Effector memory CD8-positive, alpha-beta T cell (primary cell): ENCODE data around the gene SPI1.
"Not testable (repeated sequence)": the region's sequence is repeated elsewhere in the genome, so short reads cannot be mapped to it uniquely, and the experiment has no call there.

Experiments used
- ATAC-seq: fragments of 150-1000 bp; cut with Tn5 transposase; replicated peaks from 2 replicates; pipeline ENCODE4 v1.10.0; 2021; ENCODE audit warnings: mild to moderate bottlenecking, moderate library complexity
- DNase-seq, 3 experiments: peaks; one replicate each; pipeline ENCODE4 v3.0.0; 2021
- H3K27ac Mint-ChIP-seq, 2 donors: one replicate each; pipeline ENCODE4 v1.8.0; 2022; ENCODE audit warnings: mild to moderate bottlenecking in 2 of 2, mixed read lengths in 2 of 2, moderate library complexity in 2 of 2
- H3K27me3 Mint-ChIP-seq, 2 donors: one replicate each; pipeline ENCODE4 v1.8.0; 2022; ENCODE audit warnings: mixed read lengths in 2 of 2
- H3K36me3 Mint-ChIP-seq: one replicate; pipeline ENCODE4 v1.8.0; 2022; ENCODE audit warnings: mild to moderate bottlenecking, moderate library complexity, mixed read lengths; ENCODE audit not compliant: insufficient read depth
- H3K4me1 Mint-ChIP-seq, 2 donors: one replicate each; pipeline ENCODE4 v1.8.0; 2022; ENCODE audit warnings: low read depth in 2 of 2, mixed read lengths in 2 of 2
- H3K4me3 Mint-ChIP-seq, 2 donors: one replicate each; pipeline ENCODE4 v1.8.0; 2022; ENCODE audit warnings: mild to moderate bottlenecking in 2 of 2, mixed read lengths in 2 of 2, moderate library complexity in 2 of 2
- H3K9me3 Mint-ChIP-seq, 2 donors: one replicate each; pipeline ENCODE4 v1.8.0; 2022; ENCODE audit warnings: mixed read lengths in 2 of 2

The SPI1 gene

GRCh38 chr11:47342036-47342803 lies 36.1 kb downstream of the SPI1 start:
- H3K27ac Mint-ChIP-seq, result no peak overlapping the region

GRCh38 chr11:47340980-47341775 lies 37.2 kb downstream of the SPI1 start:
- H3K27me3 Mint-ChIP-seq, result no peaks in the 10 kb centered on the region
- ATAC-seq (no peak), DNase-seq (no peak)
- H3K4me1 Mint-ChIP-seq, result no peaks in the 10 kb centered on the region
- H3K27ac Mint-ChIP-seq, result no peak overlapping the region
- H3K4me3 Mint-ChIP-seq, result no peak overlapping the region
- H3K9me3 Mint-ChIP-seq, result no peaks in the 10 kb centered on the region
- peaks cover 6% of the 10 kb centered on the region for H3K36me3 Mint-ChIP-seq

More at GRCh38 chr11:47342036-47342803, 36.1 kb downstream of the SPI1 start:
- DNase-seq, result no peak
- ATAC-seq, result no peak
- Mint-ChIP-seq H3K4me1 (no peaks in the 10 kb centered on the region), H3K9me3 (no peaks in the 10 kb centered on the region), H3K36me3 (peaks cover 6% of the 10 kb centered on the region), H3K27me3 (no peaks in the 10 kb centered on the region), H3K4me3 (no peak overlapping the region)

GRCh38 chr11:47340010-47340409 lies 38.3 kb downstream of the SPI1 start:
- ATAC-seq, result no peak
- Mint-ChIP-seq H3K27ac (no peak overlapping the region), H3K4me1 (no peaks in the 10 kb centered on the region)

DNA sequence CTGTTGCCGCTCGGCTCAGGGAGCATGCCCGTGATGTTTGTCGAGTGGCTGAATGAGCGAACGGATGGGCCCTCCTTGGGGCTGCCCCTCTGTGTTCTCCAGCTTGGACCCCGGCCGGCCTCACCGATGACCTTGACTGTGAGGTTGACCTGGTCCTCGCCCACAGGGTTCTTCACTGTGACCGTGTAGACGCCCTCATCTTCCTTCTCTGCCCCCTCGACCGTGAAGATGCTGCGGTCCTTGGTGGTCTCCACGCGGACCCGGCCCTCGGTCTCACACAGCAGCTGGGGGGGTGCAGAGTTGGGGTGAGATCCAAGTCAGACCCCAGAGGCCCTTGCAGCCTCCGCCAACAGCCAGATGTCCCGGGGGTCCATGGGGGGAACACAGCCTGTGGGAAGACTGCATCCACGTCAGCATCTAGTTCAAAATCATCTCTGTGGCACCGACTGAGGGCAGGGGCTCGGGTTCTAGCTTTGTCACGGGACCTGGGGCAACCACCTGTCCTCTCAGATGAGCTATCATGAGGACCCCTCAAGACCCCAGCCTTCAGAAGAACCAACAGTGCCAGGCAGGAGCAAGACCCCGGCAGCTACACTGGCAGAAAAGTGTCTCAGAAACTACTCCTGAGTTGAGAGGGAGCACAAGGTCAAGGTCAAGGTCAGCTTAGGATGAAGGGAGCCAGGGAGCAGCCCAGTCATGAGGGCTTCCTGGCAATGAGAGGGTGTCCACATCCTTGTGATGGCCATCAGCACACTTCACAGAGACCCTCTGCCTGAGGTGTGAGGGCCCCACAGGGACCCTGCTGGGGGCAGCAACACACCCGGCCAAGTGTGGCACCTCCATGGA lies 39.7 kb downstream of the SPI1 start:
- H3K4me1 Mint-ChIP-seq, result no peaks in the 10 kb centered on the region
- H3K27ac Mint-ChIP-seq, result peak overlapping the region in 1 of 2 donors; percentile 45
- H3K9me3 Mint-ChIP-seq, result no peaks in the 10 kb centered on the region
- ATAC-seq (no peak), DNase-seq (no peak)
- no peak overlapping the region for H3K4me3 Mint-ChIP-seq
- no peaks in the 10 kb centered on the region for H3K27me3 Mint-ChIP-seq
- peaks cover 3% of the 10 kb centered on the region for H3K36me3 Mint-ChIP-seq

More at GRCh38 chr11:47340010-47340409, 38.3 kb downstream of the SPI1 start:
- no peaks in the 10 kb centered on the region for H3K27me3 Mint-ChIP-seq
- no peak for DNase-seq
- no peaks in the 10 kb centered on the region for H3K9me3 Mint-ChIP-seq
- peaks cover 6% of the 10 kb centered on the region for H3K36me3 Mint-ChIP-seq
- no peak overlapping the region for H3K4me3 Mint-ChIP-seq

GRCh38 chr11:47337229-47337924 lies 41.0 kb downstream of the SPI1 start:
- Mint-ChIP-seq H3K27me3 (no peaks in the 10 kb centered on the region), H3K27ac (no peak overlapping the region), H3K36me3 (peaks cover 5% of the 10 kb centered on the region), H3K9me3 (no peaks in the 10 kb centered on the region), H3K4me3 (no peak overlapping the region), H3K4me1 (no peaks in the 10 kb centered on the region)
- ATAC-seq, result no peak
- DNase-seq, result no peak

- no peak overlapping the region for H3K27ac Mint-ChIP-seq
- no peak for ATAC-seq
- H3K36me3 Mint-ChIP-seq, result peaks cover 9% of the 10 kb centered on the region
- H3K27me3 Mint-ChIP-seq, result no peaks in the 10 kb centered on the region
- no peaks in the 10 kb centered on the region for H3K4me1 Mint-ChIP-seq
- no peak for DNase-seq
- H3K4me3 Mint-ChIP-seq, result no peak overlapping the region
- no peaks in the 10 kb centered on the region for H3K9me3 Mint-ChIP-seq
These were observed 41.8 kb downstream of the SPI1 start for GRCh38 chr11:47336595-47336994.

- no peaks in the 10 kb centered on the region for H3K9me3 Mint-ChIP-seq
- no peaks in the 10 kb centered on the region for H3K27me3 Mint-ChIP-seq
- H3K36me3 Mint-ChIP-seq, result peaks cover 9% of the 10 kb centered on the region
- H3K4me1 Mint-ChIP-seq, result no peaks in the 10 kb centered on the region
- H3K27ac Mint-ChIP-seq, result no peak overlapping the region
- ATAC-seq (no peak), DNase-seq (no peak)
- H3K4me3 Mint-ChIP-seq, result no peak overlapping the region
These were observed 42.6 kb downstream of the SPI1 start for GRCh38 chr11:47335733-47336132.

DNA sequence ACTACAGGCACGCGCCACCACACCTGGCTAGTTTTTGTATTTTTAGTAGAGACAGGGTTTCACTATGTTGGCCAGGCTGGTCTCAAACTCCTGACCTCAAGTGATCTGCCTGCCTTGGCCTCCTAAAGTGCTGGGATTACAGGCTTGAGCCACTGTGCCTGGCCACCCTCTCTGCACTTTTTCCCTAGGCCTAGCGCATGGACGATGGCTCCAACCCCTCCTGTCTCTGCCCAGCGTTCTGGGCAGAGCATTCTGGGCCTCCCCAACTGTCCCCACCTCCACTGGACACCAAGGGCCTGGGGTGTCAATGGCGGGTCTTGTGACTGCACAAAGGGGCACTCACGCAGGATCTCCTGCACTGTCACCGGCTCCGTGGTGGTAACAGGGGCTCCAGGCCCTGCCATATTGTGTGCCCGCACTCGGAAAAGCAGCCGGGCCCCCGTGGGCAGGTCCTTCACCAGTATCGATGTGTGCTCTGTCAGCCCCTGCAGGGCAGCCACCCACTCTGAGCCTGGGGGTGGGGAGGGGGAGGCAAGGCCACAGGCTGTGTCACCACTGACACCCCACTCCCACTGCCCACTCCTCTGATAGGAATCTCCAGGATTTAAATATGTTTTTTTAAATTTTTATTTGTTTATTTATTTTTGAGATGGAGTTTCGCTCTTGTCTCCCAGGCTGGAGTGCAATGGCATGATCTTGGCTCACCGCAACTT lies 43.5 kb downstream of the SPI1 start:
- not testable (repeated sequence) for H3K36me3 Mint-ChIP-seq, H3K9me3 Mint-ChIP-seq, DNase-seq, H3K4me3 Mint-ChIP-seq, ATAC-seq, H3K27me3 Mint-ChIP-seq, H3K4me1 Mint-ChIP-seq
- peak overlapping the region in 1 of 2 donors; percentile 38 for H3K27ac Mint-ChIP-seq

- no peak overlapping the region for H3K4me3 Mint-ChIP-seq
- DNase-seq, result no peak
- no peak for ATAC-seq
- no peaks in the 10 kb centered on the region for H3K27me3 Mint-ChIP-seq
- H3K36me3 Mint-ChIP-seq, result peaks cover 13% of the 10 kb centered on the region
- H3K4me1 Mint-ChIP-seq, result no peaks in the 10 kb centered on the region
- no peaks in the 10 kb centered on the region for H3K9me3 Mint-ChIP-seq
- H3K27ac Mint-ChIP-seq, result no peak overlapping the region
These were observed 44.4 kb downstream of the SPI1 start for GRCh38 chr11:47333886-47334443.

DNA sequence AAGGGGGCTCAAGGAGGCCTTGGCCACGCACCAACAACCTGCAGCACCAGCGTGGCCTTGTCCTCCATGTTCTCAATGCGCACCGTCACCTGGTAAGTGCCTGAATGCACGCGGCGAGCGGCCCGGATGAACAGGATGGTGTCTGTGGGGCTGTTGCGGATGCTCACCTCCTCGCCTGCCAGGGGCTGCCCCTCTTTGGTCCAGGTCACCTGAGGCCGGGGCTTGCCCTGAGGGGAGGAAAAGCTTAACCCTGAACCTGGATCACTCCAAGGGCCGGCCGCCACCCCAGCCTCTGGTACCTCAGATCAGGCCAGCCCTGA lies 44.9 kb downstream of the SPI1 start:
- H3K9me3 Mint-ChIP-seq, result no peaks in the 10 kb centered on the region
- no peaks in the 10 kb centered on the region for H3K27me3 Mint-ChIP-seq
- DNase-seq, result no peak
- H3K4me1 Mint-ChIP-seq, result no peaks in the 10 kb centered on the region
- no peak for ATAC-seq
- peaks cover 18% of the 10 kb centered on the region for H3K36me3 Mint-ChIP-seq
- H3K4me3 Mint-ChIP-seq, result no peak overlapping the region
- no peak overlapping the region for H3K27ac Mint-ChIP-seq

DNA sequence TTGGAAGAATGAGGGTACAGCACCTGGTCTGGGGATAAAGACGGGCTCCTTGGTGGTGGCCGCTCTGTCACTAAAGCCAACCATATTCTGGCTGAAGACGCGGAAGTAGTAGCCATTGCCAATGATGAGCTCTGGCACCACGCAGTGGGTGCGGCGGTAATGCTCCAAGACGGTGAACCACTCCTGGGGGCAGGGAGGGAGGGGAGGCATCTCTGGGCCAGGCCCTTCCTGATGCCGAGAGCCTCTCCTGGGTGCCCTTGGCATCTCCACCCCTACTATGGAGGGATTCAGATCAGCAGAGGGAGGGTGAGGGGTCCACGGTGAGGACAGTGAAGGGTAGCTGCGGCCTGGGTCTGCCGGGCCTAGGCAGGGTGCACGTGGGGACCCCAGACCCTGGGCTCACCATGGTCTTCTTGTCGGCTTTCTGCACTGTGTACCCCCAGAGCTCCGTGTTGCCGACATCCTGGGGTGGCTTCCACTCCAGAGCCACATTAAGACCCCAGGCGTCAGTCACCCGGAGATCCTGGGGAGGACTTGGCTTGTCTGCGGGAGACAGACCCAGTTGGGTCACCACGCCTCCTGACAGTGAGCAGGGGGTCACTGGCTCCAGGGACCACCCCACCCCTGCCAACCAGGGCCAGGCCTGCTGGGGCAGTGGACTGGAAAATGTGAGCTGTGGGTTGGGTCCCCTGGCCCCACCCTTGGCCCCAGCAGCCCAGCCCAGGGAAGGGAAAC lies 45.4 kb downstream of the SPI1 start:
- Mint-ChIP-seq H3K4me1 (no peaks in the 10 kb centered on the region), H3K27ac (peak overlapping the region in 1 of 2 donors; percentile 2), H3K36me3 (peaks cover 23% of the 10 kb centered on the region), H3K4me3 (no peak overlapping the region), H3K9me3 (no peaks in the 10 kb centered on the region), H3K27me3 (no peaks in the 10 kb centered on the region)
- ATAC-seq (no peak), DNase-seq (no peak)

GRCh38 chr11:47332303-47332711 lies 46.0 kb downstream of the SPI1 start:
- no peak for ATAC-seq
- Mint-ChIP-seq H3K4me3 (no peak overlapping the region), H3K4me1 (no peaks in the 10 kb centered on the region), H3K36me3 (peaks cover 26% of the 10 kb centered on the region), H3K27ac (peak overlapping the region; percentile 2 to 56), H3K27me3 (no peaks in the 10 kb centered on the region), H3K9me3 (no peaks in the 10 kb centered on the region)
- DNase-seq, result no peak
